Immature natural killer cell (primary cell): ENCODE data around the gene TMEM255A. TPM values are rescaled to one million over a fixed set of nuclear protein-coding genes. Genes with fewer than 3 reads are reported as not detected.

Experiments used
- DNase-seq, 3 donors: peaks; one replicate each; pipeline ENCODE4 v3.0.0; 2022; ENCODE audit warnings: mixed read lengths in 1 of 3
- H3K27ac Mint-ChIP-seq, 6 donors: one replicate each; pipeline ENCODE4 v1.8.0; 2020; ENCODE audit warnings: mixed read lengths in 6 of 6, mild to moderate bottlenecking in 5 of 6, inconsistent platforms in 4 of 6, moderate library complexity in 3 of 6
- H3K27me3 Mint-ChIP-seq, 3 donors: one replicate each; pipeline ENCODE4 v1.8.0; 2020 to 2021; ENCODE audit warnings: low read depth in 3 of 3, mild to moderate bottlenecking in 3 of 3, mixed read lengths in 3 of 3, moderate library complexity in 3 of 3, inconsistent platforms in 1 of 3
- H3K36me3 Mint-ChIP-seq, 3 donors: one replicate each; pipeline ENCODE4 v1.8.0; 2020; ENCODE audit warnings: mixed read lengths in 3 of 3, inconsistent platforms in 2 of 3, mild to moderate bottlenecking in 2 of 3
- H3K4me1 Mint-ChIP-seq, 2 donors: one replicate each; pipeline ENCODE4 v1.8.0; 2020; ENCODE audit warnings: inconsistent platforms in 2 of 2, mild to moderate bottlenecking in 2 of 2, mixed read lengths in 2 of 2, moderate library complexity in 1 of 2
- H3K4me3 Mint-ChIP-seq, 5 donors: one replicate each; pipeline ENCODE4 v1.8.0; 2020; ENCODE audit warnings: mild to moderate bottlenecking in 5 of 5, mixed read lengths in 5 of 5, inconsistent platforms in 3 of 5, moderate library complexity in 3 of 5
- H3K9me3 Mint-ChIP-seq, 6 donors: one replicate each; pipeline ENCODE4 v1.8.0; 2020; ENCODE audit warnings: mild to moderate bottlenecking in 6 of 6, mixed read lengths in 6 of 6, inconsistent platforms in 4 of 6, moderate library complexity in 3 of 6
- polyA plus RNA-seq, 3 donors: library from polyadenylated mRNA; unstranded; fragments of 300-500 nt; fragmentation: Illumina TruSeq; gene quantifications; one replicate each; pipeline ENCODE4 v1.2.3, GENCODE V29; 2021

Gene TMEM255A
- polyA plus RNA-seq, 3 donors from 2014 or later = 0.96 to 4.0 TPM; not detected in 1

DNA sequence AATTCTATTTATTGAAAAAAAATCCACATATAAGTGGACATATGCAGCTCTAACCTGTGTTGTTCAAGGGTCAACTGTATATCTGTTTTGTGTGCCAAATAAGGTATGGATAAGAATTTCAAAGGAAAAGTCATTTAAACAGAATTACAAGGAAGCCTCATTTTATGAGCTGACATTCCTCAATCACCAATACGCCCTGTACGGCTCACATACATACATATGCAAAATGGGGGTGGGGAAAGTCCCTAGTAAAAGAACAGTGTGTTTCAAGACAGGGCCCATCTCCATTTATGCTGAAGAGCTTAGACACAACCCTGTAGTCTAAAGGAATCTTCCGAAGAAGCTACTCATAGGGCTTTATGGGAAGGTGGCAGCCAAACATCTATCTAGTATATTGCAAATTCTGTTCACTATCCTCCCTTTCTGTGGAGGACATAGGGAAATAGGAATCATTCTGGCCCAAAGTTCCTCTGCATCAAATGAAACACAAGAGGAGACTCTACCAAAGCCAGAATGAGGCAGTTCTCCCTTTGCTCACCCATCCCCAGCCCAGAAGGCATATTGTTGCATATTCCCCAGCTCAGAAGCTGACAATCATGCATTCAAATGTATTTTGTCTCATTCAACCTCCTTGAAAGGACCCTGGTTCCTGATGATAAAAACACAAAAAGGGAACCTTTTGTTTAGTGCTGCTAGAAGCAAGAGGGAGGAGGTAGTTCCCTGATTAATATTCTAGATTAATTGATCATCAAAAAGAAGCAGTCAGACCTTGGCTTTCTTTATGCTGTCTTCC, 74.4 kb downstream of the TMEM255A start:
- no peak overlapping the region for H3K27ac Mint-ChIP-seq
- peaks cover 0 to 13% (median 0%) of the 10 kb centered on the region in 3 donors for H3K36me3 Mint-ChIP-seq
- no peaks in the 10 kb centered on the region for H3K9me3 Mint-ChIP-seq
- peaks cover 0 to 4% (median 0%) of the 10 kb centered on the region in 3 donors for H3K27me3 Mint-ChIP-seq
- DNase-seq = no peak
- H3K4me3 Mint-ChIP-seq = no peak overlapping the region
- no peaks in the 10 kb centered on the region for H3K4me1 Mint-ChIP-seq

DNA sequence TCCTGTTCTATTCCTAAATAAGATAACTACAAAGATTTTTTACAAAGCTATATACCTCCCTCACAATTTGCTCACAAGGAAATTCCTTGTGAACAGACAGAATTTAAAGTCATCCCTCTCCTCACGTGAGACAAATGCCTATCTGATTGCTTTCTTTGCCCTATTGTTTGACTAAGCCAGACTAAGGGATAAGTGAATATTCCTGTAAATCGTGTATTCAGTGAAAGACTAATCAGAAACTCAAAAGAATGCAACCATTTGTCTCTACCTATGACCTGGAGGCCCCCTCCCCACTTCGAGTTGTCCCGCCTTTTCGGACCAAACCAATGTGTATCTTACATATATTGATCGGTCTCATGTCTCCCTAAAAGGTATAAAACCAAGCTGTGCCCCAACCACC, 76.0 kb downstream of the TMEM255A start:
- H3K27ac Mint-ChIP-seq = no peak overlapping the region
- no peaks in the 10 kb centered on the region for H3K9me3 Mint-ChIP-seq
- H3K4me1 Mint-ChIP-seq = no peaks in the 10 kb centered on the region
- no peak overlapping the region for H3K4me3 Mint-ChIP-seq
- peaks cover 0 to 2% (median 0%) of the 10 kb centered on the region in 3 donors for H3K27me3 Mint-ChIP-seq
- DNase-seq = no peak
- H3K36me3 Mint-ChIP-seq = peaks cover 0 to 13% (median 0%) of the 10 kb centered on the region in 3 donors

DNA sequence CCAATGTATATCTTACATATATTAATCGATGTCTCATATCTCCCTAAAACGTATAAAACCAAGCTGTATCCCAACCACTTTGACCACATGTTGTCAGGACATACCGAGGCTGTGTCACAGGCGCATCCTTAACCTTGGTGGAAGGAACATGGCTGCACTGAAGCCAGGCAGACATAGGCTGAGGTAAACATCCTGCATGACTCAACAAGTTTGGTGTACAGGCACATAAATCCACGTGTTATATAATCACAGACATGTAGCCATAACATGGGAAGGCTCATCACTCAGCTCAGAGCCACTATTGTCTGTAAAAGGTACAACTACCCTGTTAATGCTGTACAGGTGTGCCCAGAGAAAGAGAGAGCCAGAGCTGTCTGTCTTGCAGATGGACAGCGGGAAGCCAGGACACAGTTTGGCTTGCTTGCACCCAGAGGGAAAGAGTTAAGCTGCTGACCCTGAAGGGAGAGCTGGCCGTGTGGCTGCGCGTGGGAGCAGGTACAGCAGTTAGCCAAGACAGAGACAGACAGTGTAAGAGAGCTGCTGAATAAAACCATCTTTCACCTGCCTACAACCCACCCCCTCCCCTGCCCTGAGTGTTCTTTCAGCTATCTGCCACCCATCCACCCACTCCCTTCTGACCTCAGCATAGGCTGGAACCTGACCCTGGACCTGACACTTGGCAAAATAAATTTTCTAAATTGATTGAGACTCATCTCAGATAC, 82.9 kb downstream of the TMEM255A start:
- Mint-ChIP-seq H3K27me3 (no peaks in the 10 kb centered on the region), H3K27ac (no peak overlapping the region), H3K4me3 (no peak overlapping the region), H3K36me3 (peaks cover 0 to 3% (median 0%) of the 10 kb centered on the region in 3 donors), H3K4me1 (no peaks in the 10 kb centered on the region), H3K9me3 (no peaks in the 10 kb centered on the region)
- DNase-seq = no peak

DNA sequence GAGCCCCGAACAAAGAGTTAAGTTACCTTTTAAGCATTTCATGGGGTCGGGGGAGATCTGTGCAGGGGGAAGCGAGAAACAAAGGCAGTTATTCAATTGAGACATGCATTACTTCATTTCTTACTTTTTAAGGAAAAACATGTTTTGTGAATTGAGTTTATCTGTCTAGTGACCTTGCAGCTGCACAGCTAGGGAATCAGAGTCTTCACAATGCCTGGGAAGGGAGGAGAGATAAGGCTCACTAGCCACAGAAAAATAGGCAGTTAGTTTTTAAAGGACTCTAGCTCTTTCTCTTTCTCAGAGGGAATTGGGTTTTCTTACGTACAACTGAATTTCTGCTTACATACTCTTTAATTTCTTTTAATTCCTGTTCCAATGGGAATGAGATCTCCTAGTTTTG, 86.9 kb downstream of the TMEM255A start:
- Mint-ChIP-seq H3K4me3 (no peak overlapping the region), H3K9me3 (no peaks in the 10 kb centered on the region), H3K4me1 (no peaks in the 10 kb centered on the region), H3K36me3 (peaks cover 0 to 4% (median 3%) of the 10 kb centered on the region in 3 donors), H3K27ac (no peak overlapping the region), H3K27me3 (no peaks in the 10 kb centered on the region)
- DNase-seq = no peak

DNA sequence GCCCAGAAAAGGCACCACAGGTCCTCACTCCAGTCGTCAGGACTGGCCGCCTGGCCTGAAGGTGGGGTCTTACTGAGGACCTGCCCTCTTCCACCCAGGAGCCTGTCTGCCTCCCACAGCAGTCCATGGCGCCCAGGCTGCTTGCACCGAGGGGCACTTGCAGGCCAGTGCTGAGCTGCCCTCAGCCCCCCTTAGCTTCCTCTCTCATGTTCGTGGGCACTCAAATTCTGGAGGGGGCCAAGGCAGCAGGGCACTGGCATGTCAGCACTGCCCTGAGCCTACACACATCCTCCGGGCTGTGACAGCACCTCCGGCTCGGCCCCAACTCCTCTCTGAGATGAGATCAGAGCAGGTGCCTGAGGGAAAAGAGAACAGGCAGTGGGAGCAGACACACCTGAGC, 87.9 kb downstream of the TMEM255A start:
- Mint-ChIP-seq H3K36me3 (peaks cover 0 to 4% (median 3%) of the 10 kb centered on the region in 3 donors), H3K9me3 (no peaks in the 10 kb centered on the region), H3K4me1 (no peaks in the 10 kb centered on the region), H3K4me3 (no peak overlapping the region), H3K27me3 (no peaks in the 10 kb centered on the region), H3K27ac (no peak overlapping the region)
- DNase-seq = no peak

DNA sequence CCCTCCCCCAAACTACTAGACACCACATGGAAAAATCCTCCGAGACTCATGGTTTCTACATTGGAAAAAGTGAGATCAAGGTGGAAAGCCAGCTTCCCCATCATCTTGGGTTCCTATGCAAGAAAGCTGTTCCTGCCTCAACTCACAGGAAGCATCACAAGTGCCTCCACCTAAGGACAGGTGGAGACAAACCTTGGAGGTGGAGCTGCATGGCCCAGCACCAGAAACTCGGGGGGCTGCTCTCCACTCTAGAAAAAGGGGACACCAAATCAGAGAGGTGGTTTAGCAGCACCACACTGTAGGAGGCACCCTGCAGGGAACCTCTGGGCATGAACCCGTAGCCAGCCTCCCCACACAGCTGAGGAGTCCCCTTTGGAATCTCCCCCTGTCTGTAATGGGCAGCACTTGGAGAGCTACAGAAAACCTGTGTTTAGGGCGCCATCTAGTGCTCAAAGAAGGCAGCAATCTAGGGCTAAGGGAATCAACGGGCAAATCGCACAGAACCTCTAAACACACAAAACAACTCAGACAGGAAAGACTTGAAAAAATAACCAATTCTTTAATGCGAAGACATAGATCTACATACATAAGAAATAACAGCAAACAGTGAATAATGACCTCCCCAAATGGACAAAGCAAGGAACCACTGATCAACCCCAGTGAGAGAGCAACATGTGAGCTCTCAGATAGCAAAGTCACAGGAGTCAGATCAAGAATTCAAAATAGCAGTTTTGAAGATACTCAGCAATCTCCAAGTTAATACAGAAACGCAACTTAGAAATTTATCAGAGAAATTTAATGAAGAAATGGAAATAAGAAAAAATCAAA, 97.6 kb downstream of the TMEM255A start:
- Mint-ChIP-seq H3K27me3 (peaks cover 0 to 14% (median 3%) of the 10 kb centered on the region in 3 donors), H3K4me1 (peaks cover 0 to 2% of the 10 kb centered on the region in 2 donors), H3K4me3 (no peak overlapping the region), H3K36me3 (no peaks in the 10 kb centered on the region), H3K9me3 (no peaks in the 10 kb centered on the region), H3K27ac (no peak overlapping the region)
- DNase-seq = peak; percentile 32 to 50 (median 47)

Other genes with a start within 250 kb of the TMEM255A start
- not detected for gene RHOXF2B, start 233.8 kb downstream of the TMEM255A start, polyA plus RNA-seq
- gene RHOXF1, start 195.5 kb downstream of the TMEM255A start, polyA plus RNA-seq = not detected
- gene RHOXF2, start 152.8 kb downstream of the TMEM255A start, polyA plus RNA-seq = under 1 TPM in 1 of 3 donors, not detected in 2; 0.12 TPM
- 10 to 100 TPM in 1 of 3 donors, 1 to 10 TPM in 2; 7.3 to 13.6 (median 9.1) TPM for gene ZBTB33, start 60.6 kb downstream of the TMEM255A start, polyA plus RNA-seq
- not detected for gene ATP1B4, start 50.6 kb upstream of the TMEM255A start, polyA plus RNA-seq
- gene LAMP2, start 157.8 kb upstream of the TMEM255A start, polyA plus RNA-seq = 100 to 1,000 TPM; 102 to 191 (median 113) TPM
- gene CUL4B, start 249.5 kb upstream of the TMEM255A start, polyA plus RNA-seq = 10 to 100 TPM; 16.8 to 28.7 (median 17.0) TPM